Measurements from ENCODE around the gene TMEM150C. TPM values are rescaled to one million over a fixed set of nuclear protein-coding genes. Genes with fewer than 3 reads are reported as not detected.

Gene TMEM150C
- 0.78 and 1.5 TPM in 2 replicates for total RNA-seq

GRCh38 chr4:82561786-82562563, at the start of gene TMEM150C:
TMEM150C (minus strand) TSS chr4:82561988; CDS start chr4:82504657, 57,331 bp downstream.

Other genes with a start within 250 kb of the TMEM150C start
- gene HNRNPD, start 188.0 kb downstream of the TMEM150C start, total RNA-seq, result 20.6 and 26.8 TPM in 2 replicates
- gene HNRNPDL, start 131.5 kb downstream of the TMEM150C start, total RNA-seq, result 123 and 148 TPM in 2 replicates
- gene ENOPH1, start 131.4 kb downstream of the TMEM150C start, total RNA-seq, result 31.2 and 46.5 TPM in 2 replicates
- 7.6 and 9.9 TPM in 2 replicates for gene SCD5, start 236.8 kb upstream of the TMEM150C start, total RNA-seq

All from subcutaneous preadipocyte (primary cell).